AG04450 (cell line): ENCODE measurements around the gene STAT3. TPM values are rescaled to one million over a fixed set of nuclear protein-coding genes. Genes with fewer than 3 reads are reported as not detected.

Source experiments
- CTCF ChIA-PET: fragments of 300-600, 350-600 bp; formaldehyde crosslinking; extraction: SDS; loops from one replicate; lab custom pipeline; 2022; ENCODE audit warnings: antibody characterized with exemption, inconsistent platforms; lab: Charles Lee
- POLR2A ChIA-PET: fragments of 350-600 bp; formaldehyde crosslinking; extraction: SDS; loops from one replicate; lab custom pipeline; 2021; ENCODE audit warnings: antibody characterized with exemption, inconsistent platforms; lab: Yijun Ruan, JAX
- DNase-seq: peaks from one replicate; pipeline ENCODE4 v3.0.0-alpha.2; 2011; ENCODE audit warnings: low read depth, low spot score
- H3K27ac ChIP-seq: one replicate; pipeline ENCODE4 v1.5.1; 2012; ENCODE audit warnings: low read depth, low read length, control low read depth
- H3K27me3 ChIP-seq: one replicate; pipeline ENCODE4 v1.6.0; 2012; ENCODE audit warnings: low read length; ENCODE audit not compliant: control insufficient read depth, insufficient read depth
- H3K4me3 ChIP-seq: 2 replicates; pipeline ENCODE4 v1.5.1; 2011; ENCODE audit warnings: mild to moderate bottlenecking, low read depth, low read length, control low read depth
- H3K9me3 ChIP-seq: 2 replicates; pipeline ENCODE4 v1.5.1; 2012; ENCODE audit warnings: low read length; ENCODE audit not compliant: control insufficient read depth, insufficient read depth
- polyA plus RNA-seq: library from polyadenylated mRNA; depleted of rRNA; stranded (reverse); fragments of >200 nt; gene quantifications from 2 replicates; pipeline ENCODE4 v1.2.3, GENCODE V29; 2011
- TF ChIP-seq, protein P1 (sequence below): IDR thresholded peaks from 2 replicates; pipeline ENCODE4 v1.5.1; 2011; ENCODE audit warnings: low read depth, low read length, control low read depth, inconsistent platforms

STAT3 gene
- polyA plus RNA-seq, 1 experiment = 77.1 TPM

DNA sequence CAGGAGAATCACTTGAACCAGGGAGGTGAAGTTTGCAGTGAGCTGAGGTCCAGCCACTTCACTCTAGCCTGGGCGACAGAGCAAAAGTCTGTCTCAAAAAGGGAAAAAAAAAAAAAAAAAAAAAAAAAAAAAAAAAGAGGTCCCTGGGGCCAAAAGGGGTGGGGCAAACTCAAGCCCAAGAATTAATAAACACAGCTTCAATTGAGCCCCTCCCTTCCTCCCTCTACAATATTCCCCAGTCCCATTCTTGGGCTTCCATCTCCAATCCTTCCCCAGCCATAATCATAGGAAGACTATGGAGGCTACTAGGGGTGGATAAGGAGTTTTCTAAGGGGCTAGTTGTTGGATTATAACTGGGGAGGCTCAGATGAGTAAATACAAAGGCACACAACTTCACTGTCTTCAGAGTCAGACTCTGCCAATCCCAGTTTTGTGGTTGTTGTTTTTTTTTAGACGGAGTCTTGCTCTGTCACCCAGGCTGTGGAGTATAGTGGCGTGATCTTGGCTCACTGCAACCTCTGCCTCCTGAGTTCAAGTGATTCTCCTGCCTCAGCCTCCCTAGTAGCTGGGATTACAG, 25.3 kb upstream of the STAT3 start:
- no peaks in the 10 kb centered on the region for H3K9me3 ChIP-seq
- H3K27me3 ChIP-seq = no peaks in the 10 kb centered on the region
- no peak overlapping the region for H3K4me3 ChIP-seq
- TF ChIP-seq, protein P1, sequence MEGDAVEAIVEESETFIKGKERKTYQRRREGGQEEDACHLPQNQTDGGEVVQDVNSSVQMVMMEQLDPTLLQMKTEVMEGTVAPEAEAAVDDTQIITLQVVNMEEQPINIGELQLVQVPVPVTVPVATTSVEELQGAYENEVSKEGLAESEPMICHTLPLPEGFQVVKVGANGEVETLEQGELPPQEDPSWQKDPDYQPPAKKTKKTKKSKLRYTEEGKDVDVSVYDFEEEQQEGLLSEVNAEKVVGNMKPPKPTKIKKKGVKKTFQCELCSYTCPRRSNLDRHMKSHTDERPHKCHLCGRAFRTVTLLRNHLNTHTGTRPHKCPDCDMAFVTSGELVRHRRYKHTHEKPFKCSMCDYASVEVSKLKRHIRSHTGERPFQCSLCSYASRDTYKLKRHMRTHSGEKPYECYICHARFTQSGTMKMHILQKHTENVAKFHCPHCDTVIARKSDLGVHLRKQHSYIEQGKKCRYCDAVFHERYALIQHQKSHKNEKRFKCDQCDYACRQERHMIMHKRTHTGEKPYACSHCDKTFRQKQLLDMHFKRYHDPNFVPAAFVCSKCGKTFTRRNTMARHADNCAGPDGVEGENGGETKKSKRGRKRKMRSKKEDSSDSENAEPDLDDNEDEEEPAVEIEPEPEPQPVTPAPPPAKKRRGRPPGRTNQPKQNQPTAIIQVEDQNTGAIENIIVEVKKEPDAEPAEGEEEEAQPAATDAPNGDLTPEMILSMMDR = no peak
- no peak for DNase-seq
- no peak overlapping the region for H3K27ac ChIP-seq
- ChIA-PET POLR2A (interaction anchor here (2.4 kb wide), 1 partner anchor 9 kb away, joined by 28 read pairs; the partner anchor contains the start of gene CAVIN1), CTCF (interaction anchor here (1.0 kb wide), 1 partner anchor 114 kb away, joined by 3 read pairs; no protein-coding TSS in a partner anchor)

GRCh38 chr17:42411905-42412679, 23.9 kb upstream of the STAT3 start:
- Histone ChIP-seq H3K4me3 (no peak overlapping the region), H3K27ac (peak overlapping the region; percentile 31), H3K27me3 (no peaks in the 10 kb centered on the region), H3K9me3 (no peaks in the 10 kb centered on the region)
- POLR2A ChIA-PET = interaction anchor here (0.7 kb wide), 1 partner anchor 10 kb away, joined by 4 read pairs; no protein-coding TSS in a partner anchor
- CTCF ChIA-PET = interaction anchor here (1.1 to 1.4 kb wide), 2 partner anchors 106 to 190 kb away, joined by 3 to 7 read pairs; no protein-coding TSS in a partner anchor
- DNase-seq = no peak
- TF ChIP-seq, protein P1 = no peak

DNA sequence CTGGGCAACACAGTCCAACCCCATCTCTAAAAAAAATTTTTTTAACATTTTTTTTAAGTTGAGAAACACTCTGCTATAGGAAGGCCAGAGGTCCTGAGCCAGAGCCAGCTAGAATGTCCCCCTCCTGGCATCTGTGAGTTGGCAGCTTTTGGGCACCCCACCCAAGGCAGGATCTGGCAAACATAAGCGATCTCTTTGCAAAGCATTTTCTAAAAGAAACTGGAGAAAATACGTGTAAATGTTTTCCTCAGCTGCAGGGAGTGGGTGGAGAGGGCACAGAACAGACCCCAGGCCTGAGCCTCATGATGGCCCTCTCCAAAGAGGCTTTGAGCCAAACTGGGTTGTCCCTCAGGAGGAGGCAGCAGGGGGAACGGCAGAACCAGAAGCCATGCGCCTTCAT, 23.1 kb upstream of the STAT3 start:
- Histone ChIP-seq H3K27ac (peak overlapping the region; percentile 31), H3K9me3 (no peaks in the 10 kb centered on the region), H3K4me3 (no peak overlapping the region), H3K27me3 (no peaks in the 10 kb centered on the region)
- ChIA-PET POLR2A (no interaction called here), CTCF (interaction anchor here (1.1 to 1.3 kb wide), 2 partner anchors 106 to 189 kb away, joined by 3 to 4 read pairs; no protein-coding TSS in a partner anchor)
- no peak for DNase-seq
- TF ChIP-seq, protein P1 = no peak

DNA sequence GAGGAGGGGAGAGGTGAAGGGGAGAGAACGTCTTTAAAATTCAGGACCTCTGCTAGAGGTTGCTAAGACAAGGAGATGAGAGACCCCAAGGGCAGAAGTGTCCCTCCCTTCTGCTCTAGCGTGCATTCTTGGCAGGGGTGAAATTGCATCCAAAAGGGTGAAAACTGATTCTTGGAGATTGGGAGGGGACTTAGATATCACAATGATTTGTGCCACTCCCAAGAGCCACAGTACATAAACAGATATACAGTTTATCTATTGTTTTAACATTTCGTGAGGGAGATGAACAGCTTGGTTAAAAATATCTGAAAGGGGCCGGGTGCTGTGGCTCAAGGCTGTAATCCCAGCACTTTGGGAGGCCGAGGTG, 22.1 kb upstream of the STAT3 start:
- no peaks in the 10 kb centered on the region for H3K9me3 ChIP-seq
- H3K27me3 ChIP-seq = no peaks in the 10 kb centered on the region
- H3K4me3 ChIP-seq = no peak overlapping the region
- POLR2A ChIA-PET = interaction anchor here (1.4 to 1.7 kb wide), 3 partner anchors 13 to 110 kb away, joined by 5 to 23 read pairs (median 11); partner anchors contain the start of genes CAVIN1 and STAT3
- H3K27ac ChIP-seq = peak overlapping the region; percentile 85
- TF ChIP-seq, protein P1 = no peak
- CTCF ChIA-PET = interaction anchor here (1.3 kb wide), 1 partner anchor 107 kb away, joined by 4 read pairs; no protein-coding TSS in a partner anchor
- no peak for DNase-seq
